ENCODE data around the gene RHBDF1.

GRCh38 chr16:76535-77272, 4.3 kb upstream of the RHBDF1 start:
- no peak for TF ChIP-seq CTCF (IDR thresholded peaks at IDR 0.05)
- TF ChIP-seq FOXK1 (CRISPR knock-in tag; IDR thresholded peaks at IDR 0.05): no peak
- no peak for TF ChIP-seq NFE2L1 (CRISPR knock-in tag; IDR thresholded peaks at IDR 0.05)
- TF ChIP-seq JAZF1 (CRISPR knock-in tag; IDR thresholded peaks at IDR 0.05): no peak
- no peak for TF ChIP-seq RELA (CRISPR knock-in tag; IDR thresholded peaks at IDR 0.05; ENCODE audit: borderline replicate concordance)
- TF ChIP-seq, protein P1, sequence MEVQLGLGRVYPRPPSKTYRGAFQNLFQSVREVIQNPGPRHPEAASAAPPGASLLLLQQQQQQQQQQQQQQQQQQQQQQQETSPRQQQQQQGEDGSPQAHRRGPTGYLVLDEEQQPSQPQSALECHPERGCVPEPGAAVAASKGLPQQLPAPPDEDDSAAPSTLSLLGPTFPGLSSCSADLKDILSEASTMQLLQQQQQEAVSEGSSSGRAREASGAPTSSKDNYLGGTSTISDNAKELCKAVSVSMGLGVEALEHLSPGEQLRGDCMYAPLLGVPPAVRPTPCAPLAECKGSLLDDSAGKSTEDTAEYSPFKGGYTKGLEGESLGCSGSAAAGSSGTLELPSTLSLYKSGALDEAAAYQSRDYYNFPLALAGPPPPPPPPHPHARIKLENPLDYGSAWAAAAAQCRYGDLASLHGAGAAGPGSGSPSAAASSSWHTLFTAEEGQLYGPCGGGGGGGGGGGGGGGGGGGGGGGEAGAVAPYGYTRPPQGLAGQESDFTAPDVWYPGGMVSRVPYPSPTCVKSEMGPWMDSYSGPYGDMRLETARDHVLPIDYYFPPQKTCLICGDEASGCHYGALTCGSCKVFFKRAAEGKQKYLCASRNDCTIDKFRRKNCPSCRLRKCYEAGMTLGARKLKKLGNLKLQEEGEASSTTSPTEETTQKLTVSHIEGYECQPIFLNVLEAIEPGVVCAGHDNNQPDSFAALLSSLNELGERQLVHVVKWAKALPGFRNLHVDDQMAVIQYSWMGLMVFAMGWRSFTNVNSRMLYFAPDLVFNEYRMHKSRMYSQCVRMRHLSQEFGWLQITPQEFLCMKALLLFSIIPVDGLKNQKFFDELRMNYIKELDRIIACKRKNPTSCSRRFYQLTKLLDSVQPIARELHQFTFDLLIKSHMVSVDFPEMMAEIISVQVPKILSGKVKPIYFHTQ (CRISPR knock-in tag; IDR thresholded peaks at IDR 0.05): no peak
- TF ChIP-seq, protein P2, sequence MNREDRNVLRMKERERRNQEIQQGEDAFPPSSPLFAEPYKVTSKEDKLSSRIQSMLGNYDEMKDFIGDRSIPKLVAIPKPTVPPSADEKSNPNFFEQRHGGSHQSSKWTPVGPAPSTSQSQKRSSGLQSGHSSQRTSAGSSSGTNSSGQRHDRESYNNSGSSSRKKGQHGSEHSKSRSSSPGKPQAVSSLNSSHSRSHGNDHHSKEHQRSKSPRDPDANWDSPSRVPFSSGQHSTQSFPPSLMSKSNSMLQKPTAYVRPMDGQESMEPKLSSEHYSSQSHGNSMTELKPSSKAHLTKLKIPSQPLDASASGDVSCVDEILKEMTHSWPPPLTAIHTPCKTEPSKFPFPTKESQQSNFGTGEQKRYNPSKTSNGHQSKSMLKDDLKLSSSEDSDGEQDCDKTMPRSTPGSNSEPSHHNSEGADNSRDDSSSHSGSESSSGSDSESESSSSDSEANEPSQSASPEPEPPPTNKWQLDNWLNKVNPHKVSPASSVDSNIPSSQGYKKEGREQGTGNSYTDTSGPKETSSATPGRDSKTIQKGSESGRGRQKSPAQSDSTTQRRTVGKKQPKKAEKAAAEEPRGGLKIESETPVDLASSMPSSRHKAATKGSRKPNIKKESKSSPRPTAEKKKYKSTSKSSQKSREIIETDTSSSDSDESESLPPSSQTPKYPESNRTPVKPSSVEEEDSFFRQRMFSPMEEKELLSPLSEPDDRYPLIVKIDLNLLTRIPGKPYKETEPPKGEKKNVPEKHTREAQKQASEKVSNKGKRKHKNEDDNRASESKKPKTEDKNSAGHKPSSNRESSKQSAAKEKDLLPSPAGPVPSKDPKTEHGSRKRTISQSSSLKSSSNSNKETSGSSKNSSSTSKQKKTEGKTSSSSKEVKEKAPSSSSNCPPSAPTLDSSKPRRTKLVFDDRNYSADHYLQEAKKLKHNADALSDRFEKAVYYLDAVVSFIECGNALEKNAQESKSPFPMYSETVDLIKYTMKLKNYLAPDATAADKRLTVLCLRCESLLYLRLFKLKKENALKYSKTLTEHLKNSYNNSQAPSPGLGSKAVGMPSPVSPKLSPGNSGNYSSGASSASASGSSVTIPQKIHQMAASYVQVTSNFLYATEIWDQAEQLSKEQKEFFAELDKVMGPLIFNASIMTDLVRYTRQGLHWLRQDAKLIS (CRISPR knock-in tag; IDR thresholded peaks at IDR 0.05; ENCODE audit: borderline replicate concordance): no peak

All from WTC11 (cell line).